GM12891 (cell line): ENCODE data around the gene OTUD4.

Experiments
- PAX5 ChIP-seq: IDR thresholded peaks from 2 replicates; pipeline ENCODE4 v1.6.1; 2011; ENCODE audit warnings: low read length, moderate library complexity, mild to moderate bottlenecking; ENCODE audit not compliant: insufficient read depth, severe bottlenecking
- POLR2A ChIP-seq: IDR thresholded peaks from 2 replicates; pipeline ENCODE4 v1.6.1; 2011; ENCODE audit warnings: low read depth, low read length, control low read depth
- POLR2AphosphoS5 ChIP-seq: IDR thresholded peaks from 2 replicates; pipeline ENCODE4 v1.6.1; 2011; ENCODE audit warnings: low read depth, low read length, control low read depth
- POU2F2 ChIP-seq: IDR thresholded peaks from 2 replicates; pipeline ENCODE4 v1.6.1; 2011; ENCODE audit warnings: low read depth, mild to moderate bottlenecking, control low read depth, low read length, moderate library complexity
- SPI1 ChIP-seq: IDR thresholded peaks from 2 replicates; pipeline ENCODE4 v1.6.1; 2011; ENCODE audit warnings: low read depth, low read length, control low read depth
- TAF1 ChIP-seq: IDR thresholded peaks from 2 replicates; pipeline ENCODE4 v1.6.1; 2011; ENCODE audit warnings: low read depth, low read length, control low read depth

- TF ChIP-seq POLR2A (no peak), SPI1 (no peak), TAF1 (no peak), POLR2AphosphoS5 (no peak), PAX5 (no peak), POU2F2 (no peak)
Measured at GRCh38 chr4:145156986-145157385, 23.4 kb downstream of the OTUD4 start.
